Adrenal gland (tissue), 5 donors: ENCODE data around the gene DENND2A.

ENCODE experiments used
- POLR2A ChIP-seq, 2 donors: fragments of 450-650 bp; IDR thresholded peaks; one replicate each; pipeline ENCODE4 v1.6.1; 2017; ENCODE audit warnings: antibody characterized with exemption in 2 of 2, mild to moderate bottlenecking in 2 of 2, moderate library complexity in 1 of 2
- TF ChIP-seq, protein P1 (sequence below), 6 experiments: fragments of 450-650 bp in 4 of 6; fragments of 200-600 bp in 2 of 6; sonication (generic) in 1 of 6; IDR thresholded peaks; 1 replicate in 5 of 6; 2 replicates in 1 of 6; pipeline versions ENCODE4 v1.5.1 to v1.8.0; 2016 to 2021; ENCODE audit warnings: antibody characterized with exemption in 6 of 6, mild to moderate bottlenecking in 2 of 6, moderate library complexity in 1 of 6
- donor health status: DM: no; HTN: no; CAD: no.

GRCh38 chr7:140619176-140619575 is 21.4 kb downstream of the DENND2A start:
- TF ChIP-seq, protein P1, sequence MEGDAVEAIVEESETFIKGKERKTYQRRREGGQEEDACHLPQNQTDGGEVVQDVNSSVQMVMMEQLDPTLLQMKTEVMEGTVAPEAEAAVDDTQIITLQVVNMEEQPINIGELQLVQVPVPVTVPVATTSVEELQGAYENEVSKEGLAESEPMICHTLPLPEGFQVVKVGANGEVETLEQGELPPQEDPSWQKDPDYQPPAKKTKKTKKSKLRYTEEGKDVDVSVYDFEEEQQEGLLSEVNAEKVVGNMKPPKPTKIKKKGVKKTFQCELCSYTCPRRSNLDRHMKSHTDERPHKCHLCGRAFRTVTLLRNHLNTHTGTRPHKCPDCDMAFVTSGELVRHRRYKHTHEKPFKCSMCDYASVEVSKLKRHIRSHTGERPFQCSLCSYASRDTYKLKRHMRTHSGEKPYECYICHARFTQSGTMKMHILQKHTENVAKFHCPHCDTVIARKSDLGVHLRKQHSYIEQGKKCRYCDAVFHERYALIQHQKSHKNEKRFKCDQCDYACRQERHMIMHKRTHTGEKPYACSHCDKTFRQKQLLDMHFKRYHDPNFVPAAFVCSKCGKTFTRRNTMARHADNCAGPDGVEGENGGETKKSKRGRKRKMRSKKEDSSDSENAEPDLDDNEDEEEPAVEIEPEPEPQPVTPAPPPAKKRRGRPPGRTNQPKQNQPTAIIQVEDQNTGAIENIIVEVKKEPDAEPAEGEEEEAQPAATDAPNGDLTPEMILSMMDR (IDR thresholded peaks at IDR 0.05): no peak
- no peak for TF ChIP-seq POLR2A (IDR thresholded peaks at IDR 0.05)
